ENCODE results near the gene ADGRE2.
"Not testable (repeated sequence)": the region's sequence is repeated elsewhere in the genome, so short reads cannot be mapped to it uniquely, and the experiment has no call there.

ADGRE2 gene

DNA sequence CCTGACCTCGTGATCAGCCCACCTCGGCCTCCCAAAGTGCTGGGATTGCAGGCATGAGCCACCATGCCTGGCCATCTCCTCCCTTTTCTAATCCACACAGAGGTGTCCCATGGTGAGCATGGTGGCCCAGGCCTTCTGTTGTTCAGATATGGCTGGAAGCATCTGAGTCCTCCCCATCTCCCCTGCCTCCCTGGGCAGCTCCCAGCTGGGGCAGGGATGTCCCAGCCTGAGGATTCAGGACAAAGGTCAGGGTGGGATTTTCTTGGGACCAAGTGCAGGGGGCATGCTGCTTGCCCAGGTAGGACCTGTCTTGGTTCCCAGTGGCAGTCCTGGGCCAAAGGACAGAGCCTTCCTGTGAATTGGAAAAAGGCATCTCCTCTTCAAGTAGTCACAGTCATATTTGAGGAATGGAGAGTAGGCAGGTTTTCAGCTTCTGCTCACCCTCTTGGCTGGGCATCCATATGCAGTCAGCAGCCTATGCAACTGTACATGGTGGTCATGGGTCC, 10.8 kb downstream of the ADGRE2 start:
- H3K27me3 ChIP-seq (ENCODE audit: insufficient read depth, low read length, poor library complexity), result no peaks in the 10 kb centered on the region

DNA sequence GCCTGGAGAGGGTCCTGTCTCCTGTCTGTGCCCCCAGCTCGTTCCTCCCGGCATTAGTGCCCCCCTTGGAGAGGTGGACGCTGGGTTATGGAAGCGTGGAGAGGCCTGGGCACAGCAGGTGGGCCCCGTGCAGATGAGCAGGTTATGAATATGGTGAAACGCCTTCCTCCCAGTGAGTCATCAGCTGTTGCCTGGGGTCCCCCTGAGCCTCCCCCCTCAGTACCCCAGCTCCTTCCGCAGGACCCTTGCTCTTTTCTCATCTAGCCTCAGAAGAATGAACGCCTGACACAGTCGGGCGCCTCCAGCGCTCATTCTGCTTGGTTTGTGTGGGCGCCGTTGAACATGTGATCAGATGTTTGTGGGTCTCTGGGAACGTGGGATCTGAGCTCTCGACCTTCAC, 12.5 kb downstream of the ADGRE2 start:
- H3K4me1 ChIP-seq (ENCODE audit: insufficient read depth, low read length); H3K27me3 ChIP-seq (ENCODE audit: insufficient read depth, low read length, poor library complexity); ATAC-seq (ENCODE audit: insufficient read depth, low read depth); H3K4me3 ChIP-seq (ENCODE audit: low read depth in 1 of 2, low read length in 2 of 2); H3K27ac ChIP-seq (ENCODE audit: low read length); H4K20me1 ChIP-seq (ENCODE audit: insufficient read depth, low read length); H3K9me3 ChIP-seq (ENCODE audit: insufficient read depth, low read length, severe bottlenecking); DNase-seq; H3K4me2 ChIP-seq (ENCODE audit: insufficient read depth, low read length); H3K9ac ChIP-seq (ENCODE audit: low read depth, low read length); H2AFZ ChIP-seq (ENCODE audit: low read depth, low read length); H3K79me2 ChIP-seq (ENCODE audit: insufficient read depth, low read length): not testable (repeated sequence)
- H3K36me3 ChIP-seq (ENCODE audit: insufficient read depth, low read length), result peaks cover 30% of the 10 kb centered on the region

More for the DNA sequence above, 10.8 kb downstream of the ADGRE2 start:
- Histone ChIP-seq H3K79me2 (ENCODE audit: insufficient read depth, low read length) (no peaks in the 10 kb centered on the region), H4K20me1 (ENCODE audit: insufficient read depth, low read length) (no peaks in the 10 kb centered on the region; the same call in 1 of the 2 replicates), H3K9me3 (ENCODE audit: insufficient read depth, low read length, severe bottlenecking) (no peaks in the 10 kb centered on the region), H3K4me1 (ENCODE audit: insufficient read depth, low read length) (peaks cover 21% of the 10 kb centered on the region), H3K4me2 (ENCODE audit: insufficient read depth, low read length) (no peak overlapping the region), H3K27ac (ENCODE audit: low read length) (no peak overlapping the region), H3K9ac (ENCODE audit: low read depth, low read length) (no peak overlapping the region), H3K36me3 (ENCODE audit: insufficient read depth, low read length) (peaks cover 37% of the 10 kb centered on the region), H2AFZ (ENCODE audit: low read depth, low read length) (no peak overlapping the region), H3K4me3 (ENCODE audit: low read depth in 1 of 2, low read length in 2 of 2) (no peak overlapping the region)
- DNase-seq (no peak), ATAC-seq (ENCODE audit: insufficient read depth, low read depth) (no peak)
- TF ChIP-seq CTCF (IDR thresholded peaks at IDR 0.05; ENCODE audit: borderline replicate concordance, extremely low read depth, low read length, poor library complexity, severe bottlenecking), result no peak
- TF ChIP-seq EZH2 (IDR thresholded peaks at IDR 0.05; ENCODE audit: borderline replicate concordance, low read depth, low read length, severe bottlenecking), result no peak

- not testable (repeated sequence) for H3K4me2 ChIP-seq (ENCODE audit: insufficient read depth, low read length); H3K27ac ChIP-seq (ENCODE audit: low read length); H2AFZ ChIP-seq (ENCODE audit: low read depth, low read length); H3K79me2 ChIP-seq (ENCODE audit: insufficient read depth, low read length); DNase-seq; H3K9me3 ChIP-seq (ENCODE audit: insufficient read depth, low read length, severe bottlenecking); H3K4me1 ChIP-seq (ENCODE audit: insufficient read depth, low read length); H3K4me3 ChIP-seq (ENCODE audit: low read depth in 1 of 2, low read length in 2 of 2); H3K9ac ChIP-seq (ENCODE audit: low read depth, low read length); H4K20me1 ChIP-seq (ENCODE audit: insufficient read depth, low read length); H3K27me3 ChIP-seq (ENCODE audit: insufficient read depth, low read length, poor library complexity); ATAC-seq (ENCODE audit: insufficient read depth, low read depth)
- H3K36me3 ChIP-seq (ENCODE audit: insufficient read depth, low read length), result peaks cover 30% of the 10 kb centered on the region
These were observed 13.0 kb downstream of the ADGRE2 start for GRCh38 chr19:14765403-14765802.

DNA sequence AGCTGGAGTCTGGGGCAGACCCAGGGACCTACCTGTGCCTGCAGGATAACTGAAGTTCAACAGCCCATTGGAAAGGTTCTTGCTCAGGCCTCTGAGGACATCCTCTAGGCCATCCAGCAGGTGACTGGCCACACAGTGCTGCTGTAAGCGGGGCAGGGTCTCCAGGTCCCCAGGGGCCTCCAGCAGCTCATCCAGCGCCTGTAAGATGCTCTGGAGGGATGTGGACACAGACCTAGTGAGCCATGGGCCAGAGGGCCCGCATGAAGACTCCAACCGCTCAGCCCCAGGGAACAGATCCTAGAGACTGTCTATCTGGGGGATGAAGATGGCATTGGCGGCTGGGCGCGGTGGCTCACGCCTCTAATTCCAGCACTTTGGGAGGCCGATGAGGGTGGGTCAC, 14.0 kb downstream of the ADGRE2 start:
- no peak for ATAC-seq (ENCODE audit: insufficient read depth, low read depth)
- H3K4me2 ChIP-seq (ENCODE audit: insufficient read depth, low read length), result no peak overlapping the region
- no peaks in the 10 kb centered on the region for H3K27me3 ChIP-seq (ENCODE audit: insufficient read depth, low read length, poor library complexity)
- TF ChIP-seq EZH2 (IDR thresholded peaks at IDR 0.05; ENCODE audit: borderline replicate concordance, low read depth, low read length, severe bottlenecking), result no peak
- TF ChIP-seq CTCF (IDR thresholded peaks at IDR 0.05; ENCODE audit: borderline replicate concordance, extremely low read depth, low read length, poor library complexity, severe bottlenecking), result no peak
- H3K9ac ChIP-seq (ENCODE audit: low read depth, low read length), result no peak overlapping the region
- H3K4me3 ChIP-seq (ENCODE audit: low read depth in 1 of 2, low read length in 2 of 2), result no peak overlapping the region
- no peak overlapping the region for H3K27ac ChIP-seq (ENCODE audit: low read length)
- no peaks in the 10 kb centered on the region for H3K79me2 ChIP-seq (ENCODE audit: insufficient read depth, low read length)
- no peaks in the 10 kb centered on the region; the same call in 1 of the 2 replicates for H4K20me1 ChIP-seq (ENCODE audit: insufficient read depth, low read length)
- no peak overlapping the region for H2AFZ ChIP-seq (ENCODE audit: low read depth, low read length)
- no peaks in the 10 kb centered on the region for H3K9me3 ChIP-seq (ENCODE audit: insufficient read depth, low read length, severe bottlenecking)
- H3K36me3 ChIP-seq (ENCODE audit: insufficient read depth, low read length), result peaks cover 24% of the 10 kb centered on the region
- DNase-seq, result no peak
- no peaks in the 10 kb centered on the region for H3K4me1 ChIP-seq (ENCODE audit: insufficient read depth, low read length)
